GM19240 (cell line): ENCODE measurements around the gene STAG3.
"Not testable (repeated sequence)": the region's sequence is repeated elsewhere in the genome, so short reads cannot be mapped to it uniquely, and the experiment has no call there.

Experiments used
- DNase-seq: peaks from one replicate; pipeline ENCODE4 v3.0.0; 2011; ENCODE audit warnings: low spot score; ENCODE audit not compliant: insufficient read length

Gene STAG3

DNA sequence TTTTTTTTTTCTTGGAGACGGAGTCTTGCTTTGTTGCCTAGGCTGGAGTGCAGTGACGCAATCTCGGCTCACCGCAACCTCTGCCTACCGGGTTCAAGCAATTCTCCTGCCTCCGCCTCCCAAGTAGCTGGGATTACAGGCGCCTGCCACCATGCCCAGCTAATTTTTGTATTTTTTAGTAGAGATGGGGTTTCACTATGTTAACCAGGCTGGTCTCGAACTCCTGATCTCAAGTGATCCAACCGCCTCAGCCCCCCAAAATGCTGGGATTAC is 69.1 kb downstream of the STAG3 start:
- not testable (repeated sequence) for DNase-seq

DNA sequence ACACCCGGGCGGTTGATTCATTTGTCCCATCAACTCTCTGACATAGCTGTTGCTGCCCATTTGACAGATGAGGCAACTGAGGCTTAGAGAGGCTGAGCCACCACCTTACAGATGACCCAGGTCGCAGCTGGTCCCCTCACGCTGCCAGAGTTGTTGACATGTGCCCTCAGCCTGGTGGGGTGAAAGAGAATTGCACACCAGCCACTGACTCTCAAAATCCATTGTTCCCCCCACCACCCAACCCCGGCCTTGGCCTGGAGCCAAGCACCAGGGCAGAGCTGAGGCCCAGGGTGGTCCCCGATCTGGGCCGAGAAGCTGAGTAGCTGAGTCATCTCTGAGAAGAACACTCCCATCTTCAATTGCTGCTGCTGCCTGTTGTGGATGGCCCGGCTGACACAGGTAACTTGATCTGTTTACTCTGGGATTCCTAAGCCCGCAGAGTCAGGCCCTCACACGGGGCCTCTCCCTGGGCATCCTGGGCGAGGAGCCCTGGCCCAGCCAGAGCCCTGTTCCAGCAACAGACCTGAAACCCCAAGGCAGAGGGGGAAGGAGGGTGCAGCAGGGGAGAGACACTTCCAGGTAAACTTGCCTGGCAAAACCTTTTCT is 69.5 kb downstream of the STAG3 start:
- DNase-seq, result no peak

DNA sequence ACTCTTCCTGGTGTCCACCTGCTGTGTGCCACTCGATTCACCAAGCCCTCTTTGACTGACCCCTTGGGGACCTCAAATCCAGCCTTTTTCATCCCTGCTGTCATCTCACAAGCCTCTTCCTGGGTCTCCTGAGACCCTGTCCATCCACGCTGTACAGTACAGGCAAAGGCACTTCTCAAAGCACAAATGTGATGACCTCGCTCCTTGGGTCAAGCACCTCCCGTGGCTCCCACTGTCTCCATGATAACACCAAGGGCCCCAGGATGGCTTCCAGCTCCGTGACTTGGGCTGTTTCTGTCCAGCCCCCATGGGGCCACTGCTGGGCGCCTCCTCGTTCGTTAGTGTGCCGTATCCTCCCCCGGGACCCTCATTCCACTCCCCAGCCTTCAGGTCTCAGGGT is 70.8 kb downstream of the STAG3 start:
- no peak for DNase-seq

DNA sequence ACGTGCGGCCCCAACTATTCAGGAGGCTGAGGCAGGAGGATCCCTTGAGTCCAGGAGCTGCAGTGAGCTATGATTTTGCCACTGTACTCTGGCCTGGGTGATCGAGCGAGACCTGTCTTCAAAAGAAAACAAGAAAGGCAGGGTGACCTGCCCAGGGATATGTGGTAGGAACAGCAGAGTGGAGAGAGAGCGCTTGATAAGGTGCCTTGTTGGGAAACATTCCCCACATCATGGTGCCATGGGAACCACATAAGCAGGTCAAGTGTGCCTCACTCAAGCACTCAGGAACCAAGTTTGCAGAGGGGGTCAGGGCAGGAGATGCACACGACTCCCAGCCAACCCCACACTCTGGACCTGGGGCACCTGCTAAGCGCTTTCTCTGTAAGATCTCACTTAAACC is 79.3 kb downstream of the STAG3 start:
- no peak for DNase-seq

DNA sequence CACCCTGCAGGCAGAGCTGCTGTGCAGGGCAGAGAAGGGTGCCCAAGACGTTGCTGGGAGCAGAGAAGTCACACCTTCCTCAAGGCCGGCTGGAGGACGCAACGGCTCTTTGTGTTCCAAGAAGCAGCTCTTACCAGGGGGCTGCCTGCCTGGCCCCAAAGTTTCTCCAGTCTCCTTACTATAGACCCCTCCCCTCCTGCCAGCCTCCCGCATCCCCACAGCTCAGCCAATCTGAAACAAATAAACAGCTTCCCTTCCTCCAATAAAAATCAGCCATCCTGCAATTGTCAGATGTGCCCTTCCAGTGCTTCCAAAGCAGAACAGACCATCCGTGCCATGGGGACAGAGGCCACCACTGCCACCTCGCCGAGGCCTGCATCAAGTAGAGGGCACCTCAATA is 82.3 kb downstream of the STAG3 start:
- not testable (repeated sequence) for DNase-seq

DNA sequence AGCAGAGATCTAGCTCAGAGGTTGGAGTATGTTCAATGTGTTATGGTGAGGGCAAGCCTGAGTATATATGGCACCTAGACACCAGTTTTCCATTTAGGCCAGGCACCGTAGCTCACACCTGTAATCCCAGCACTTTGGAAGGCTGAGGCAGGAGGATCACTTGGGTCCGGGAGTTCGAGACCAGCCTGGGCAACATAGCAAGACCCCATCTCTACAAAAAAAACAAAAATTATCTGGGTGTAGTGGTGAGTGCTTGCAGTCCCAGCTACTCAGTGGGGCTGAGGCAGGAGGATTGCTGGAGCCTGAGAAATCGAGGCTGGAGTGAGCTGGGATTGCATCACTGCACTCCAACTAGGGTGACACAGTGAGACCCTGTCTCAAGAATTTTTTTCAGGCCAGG is 85.2 kb downstream of the STAG3 start:
- DNase-seq, result not testable (repeated sequence)
